K562 (cell line): ENCODE measurements around the gene ZFPM1. TPM values are rescaled to one million over a fixed set of nuclear protein-coding genes. Genes with fewer than 3 reads are reported as not detected.
A peak's percentile ranks its signal among the peaks of the same experiment; 100 is the strongest.

Experiments used
- ARID1B ChIP-seq: fragments of 450-650 bp; IDR thresholded peaks from 2 replicates; pipeline ENCODE4 v1.6.1; 2016; ENCODE audit warnings: antibody characterized with exemption, mild to moderate bottlenecking, inconsistent platforms
- ARNT ChIP-seq, 2 experiments: fragments of 450-650 bp; IDR thresholded peaks; 2 replicates each; pipeline ENCODE4 v1.6.1; 2016; ENCODE audit warnings: mild to moderate bottlenecking in 1 of 2
- ATF4 ChIP-seq: fragments of 450-650 bp; formaldehyde crosslinking; IDR thresholded peaks from 2 replicates; pipeline ENCODE4 v1.4.0; 2022; ENCODE audit warnings: mild to moderate bottlenecking, moderate library complexity
- CBX8 ChIP-seq: fragments of 200-600 bp; sonication (generic); IDR thresholded peaks from 2 replicates; pipeline ENCODE4 v1.6.1; 2012; ENCODE audit warnings: borderline replicate concordance, mixed run types, low read depth, mild to moderate bottlenecking, moderate library complexity, mixed read lengths, low read length, control low read depth, inconsistent platforms; ENCODE audit not compliant: poor library complexity, severe bottlenecking; ENCODE audit errors: extremely low read depth
- CHCHD3 ChIP-seq: fragments of 250-450 bp; sonication (Bioruptor Pico); IDR thresholded peaks from 2 replicates; pipeline ENCODE4 v2.1.2; 2022; ENCODE audit warnings: mild to moderate bottlenecking
- COPS2 ChIP-seq: fragments of 450-650 bp; conservative IDR thresholded peaks from 2 replicates; pipeline ENCODE4 v1.6.1; 2016; ENCODE audit warnings: mild to moderate bottlenecking, moderate library complexity
- EP300 ChIP-seq: IDR thresholded peaks from 2 replicates; pipeline ENCODE4 v1.6.1; 2012; ENCODE audit warnings: low read length, improper control_type of control experiment
- EP400 ChIP-seq: fragments of 450-650 bp; IDR thresholded peaks from 2 replicates; pipeline ENCODE4 v1.6.1; 2017; ENCODE audit warnings: antibody characterized with exemption, mild to moderate bottlenecking, moderate library complexity
- LEF1 ChIP-seq: fragments of 450-650 bp; IDR thresholded peaks from 2 replicates; pipeline ENCODE4 v1.6.1; 2016; ENCODE audit warnings: mild to moderate bottlenecking
- MAX ChIP-seq: sonication (generic); formaldehyde crosslinking; IDR thresholded peaks from 2 replicates; pipeline ENCODE4 v1.9.0; 2022; ENCODE audit warnings: mild to moderate bottlenecking, missing genetic modification reagents
- MECOM ChIP-seq: fragments of 250-450 bp; sonication (Bioruptor Pico); IDR thresholded peaks from 2 replicates; pipeline ENCODE4 v1.8.0; 2022; ENCODE audit warnings: inconsistent platforms
- POU5F1 ChIP-seq: fragments of 150-350 bp; IDR thresholded peaks from 2 replicates; pipeline ENCODE4 v1.6.1; 2014; ENCODE audit warnings: borderline replicate concordance, low read length, low read depth, mild to moderate bottlenecking; ENCODE audit not compliant: partially characterized antibody
- RAD51 ChIP-seq: fragments of 450-650 bp; IDR thresholded peaks from 2 replicates; pipeline ENCODE4 v1.7.1; 2016; ENCODE audit warnings: low read depth, mild to moderate bottlenecking, borderline replicate concordance
- RB1 ChIP-seq: fragments of 450-650 bp; IDR thresholded peaks from 2 replicates; pipeline ENCODE4 v1.6.1; 2017; ENCODE audit warnings: low read depth, mild to moderate bottlenecking
- RFX1 ChIP-seq: fragments of 450-650 bp; IDR thresholded peaks from 2 replicates; pipeline ENCODE4 v1.6.1; 2016; ENCODE audit warnings: mild to moderate bottlenecking, moderate library complexity
- SRSF1 ChIP-seq: fragments of 200-400 bp; formaldehyde crosslinking; IDR thresholded peaks from 2 replicates; pipeline ENCODE4 v1.6.1; 2017; ENCODE audit warnings: mild to moderate bottlenecking, low read depth, low read length, moderate library complexity
- SRSF7 ChIP-seq: fragments of 200-400 bp; formaldehyde crosslinking; optimal IDR thresholded peaks from 2 replicates; pipeline ENCODE3; 2017; ENCODE audit warnings: mild to moderate bottlenecking, low read depth, low read length
- TEAD1 ChIP-seq, 2 experiments: fragments of 450-650 bp in 1 of 2; sonication (generic) in 1 of 2; formaldehyde crosslinking; IDR thresholded peaks; 2 replicates each; pipeline versions ENCODE4 v1.4.0 to v1.8.0; 2020 to 2022; ENCODE audit warnings: mild to moderate bottlenecking in 2 of 2, missing genetic modification reagents in 1 of 2
- ZEB2 ChIP-seq: fragments of 450-650 bp; IDR thresholded peaks from 2 replicates; pipeline ENCODE4 v1.6.1; 2016
- ZFPM2 ChIP-seq: fragments of 250-450 bp; sonication (Bioruptor Pico); IDR thresholded peaks from 2 replicates; pipeline ENCODE4 v1.5.1; 2022; ENCODE audit warnings: mild to moderate bottlenecking
- ZKSCAN3 ChIP-seq: fragments of 250-450 bp; sonication (Bioruptor Pico); IDR thresholded peaks from 2 replicates; pipeline ENCODE4 v1.4.0; 2020
- ZNF263 ChIP-seq: sonication (generic); formaldehyde crosslinking; IDR thresholded peaks from 2 replicates; pipeline ENCODE4 v1.8.0; 2022; ENCODE audit warnings: mild to moderate bottlenecking, missing genetic modification reagents, borderline replicate concordance
- ZNF347 ChIP-seq: fragments of 450-650 bp; formaldehyde crosslinking; IDR thresholded peaks from 2 replicates; pipeline ENCODE4 v1.4.0; 2020; ENCODE audit warnings: low read depth, mild to moderate bottlenecking, moderate library complexity
- ZNF518B ChIP-seq: fragments of 250-450 bp; sonication (Bioruptor Pico); IDR thresholded peaks from 2 replicates; pipeline ENCODE4 v1.5.0; 2021; ENCODE audit warnings: mild to moderate bottlenecking, moderate library complexity
- polyA plus RNA-seq, 8 experiments: library from polyadenylated mRNA; depleted of rRNA in 4 of 8; stranded (reverse) in 5 of 8; unstranded in 3 of 8; fragments of >200 nt; fragmentation: Nextera tagmentation in 2 of 8; fragmentation: Illumina TruSeq in 1 of 8; extraction: Ambion mirVana in 2 of 8; extraction: Trizol in 1 of 8; gene quantifications; 2 replicates each; pipeline versions ENCODE4 v1.2.1 to v1.2.3, GENCODE V29; 2011 to 2014; ENCODE audit warnings: inconsistent platforms in 1 of 8, missing spikeins in 1 of 8
- total RNA-seq, 7 experiments: library from RNA; depleted of rRNA in 6 of 7; stranded (reverse); fragments of >200 nt in 6 of 7; fragmentation: Illumina TruSeq in 2 of 7; extraction: Trizol in 2 of 7; gene quantifications; 2 replicates each; pipeline versions ENCODE4 v1.2.1 to v1.2.3, GENCODE V29; 2011 to 2021; ENCODE audit warnings: low replicate concordance in 1 of 7
- TF ChIP-seq, protein P1 (sequence below): fragments of 250-450 bp; sonication (Bioruptor Pico); IDR thresholded peaks from 2 replicates; pipeline ENCODE4 v1.6.1; 2021; ENCODE audit warnings: mild to moderate bottlenecking

Gene ZFPM1
- total and polyA plus RNA-seq, 9 of the 15 experiments (the other 6 are each of a cell fraction or from before 2014, with no cell fraction given), result 0.03 to 35.9 (median 1.4) TPM

DNA sequence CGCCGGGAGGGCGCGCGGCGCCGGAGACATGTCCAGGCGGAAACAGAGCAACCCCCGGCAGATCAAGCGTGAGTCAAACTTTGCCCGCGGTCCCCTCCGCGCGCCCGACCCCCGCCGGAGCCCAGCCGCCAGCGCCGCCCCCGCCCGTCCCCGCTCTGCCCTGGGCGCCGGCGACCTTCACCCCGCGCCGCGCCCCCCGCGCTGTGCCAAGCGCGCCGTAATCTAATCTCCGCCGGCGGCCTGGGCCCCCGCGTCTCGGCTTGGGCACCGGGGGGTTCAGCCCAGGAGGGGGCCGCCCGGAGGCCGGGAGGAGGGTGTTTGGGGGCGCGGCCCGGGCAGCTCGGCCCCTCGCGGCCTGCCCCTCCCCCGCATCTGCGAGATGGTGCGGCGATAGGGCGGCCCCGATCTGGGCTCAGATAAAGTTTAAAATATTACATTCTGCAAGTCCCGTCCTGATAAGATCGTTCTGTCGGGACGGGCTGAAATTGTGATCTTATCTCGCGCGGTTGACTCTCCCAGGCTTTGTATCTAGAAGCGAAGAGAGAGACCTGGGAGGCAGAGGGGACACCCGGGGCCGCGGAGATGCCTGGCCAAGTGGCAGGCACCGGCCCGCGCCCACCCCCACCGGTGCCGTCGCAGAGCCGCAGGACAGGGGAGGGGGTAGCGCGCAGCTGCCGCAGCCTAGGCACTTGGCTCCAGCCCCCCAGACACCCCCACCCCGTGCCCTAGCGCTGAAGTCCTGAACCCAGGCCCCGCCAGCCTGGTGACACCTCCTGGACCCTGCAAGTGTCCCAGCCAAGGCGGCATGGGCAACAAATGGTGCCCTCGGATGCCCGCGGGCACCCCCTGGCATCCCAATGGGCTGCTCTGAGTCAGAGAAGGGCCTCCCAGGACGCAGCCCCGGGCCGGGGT is 787 bp downstream of the ZFPM1 start (continued):
- no peak for TF ChIP-seq MECOM (CRISPR knock-in tag)
- no peak for TF ChIP-seq ZKSCAN3 (CRISPR knock-in tag)
- TF ChIP-seq CBX8, result no peak
- no peak for TF ChIP-seq TEAD1 (CRISPR knock-in tag; IDR thresholded peaks at IDR 0.05)
- no peak for TF ChIP-seq ATF4
- no peak for TF ChIP-seq COPS2
- TF ChIP-seq ZEB2, result no peak
- no peak for TF ChIP-seq ARNT (IDR thresholded peaks at IDR 0.05)
- 0 out of 2 replicates have a peak, but pooled peaks have one; percentile 22 for TF ChIP-seq ZNF263 (CRISPR knock-in tag)
- no peak for TF ChIP-seq CHCHD3
- TF ChIP-seq POU5F1, result no peak
- no peak for TF ChIP-seq SRSF7
- no peak for TF ChIP-seq EP400
- TF ChIP-seq, protein P1, sequence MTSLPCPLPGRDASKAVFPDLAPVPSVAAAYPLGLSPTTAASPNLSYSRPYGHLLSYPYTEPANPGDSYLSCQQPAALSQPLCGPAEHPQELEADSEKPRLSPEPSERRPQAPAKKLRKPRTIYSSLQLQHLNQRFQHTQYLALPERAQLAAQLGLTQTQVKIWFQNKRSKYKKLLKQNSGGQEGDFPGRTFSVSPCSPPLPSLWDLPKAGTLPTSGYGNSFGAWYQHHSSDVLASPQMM (CRISPR knock-in tag), result no peak
- TF ChIP-seq EP300, result no peak
- no peak for TF ChIP-seq SRSF1
- TF ChIP-seq LEF1, result no peak
- TF ChIP-seq ZFPM2 (CRISPR knock-in tag), result no peak
- TF ChIP-seq MAX (CRISPR knock-in tag), result no peak; the same call in 1 of the 2 replicates
- no peak for TF ChIP-seq ZNF347
- 0 out of 2 replicates have a peak, but pooled peaks have one; percentile 8 for TF ChIP-seq RB1
- peak; percentile 31; the same call in 1 of the 2 replicates for TF ChIP-seq ARID1B
- TF ChIP-seq RFX1, result no peak
- no peak for TF ChIP-seq RAD51
- no peak for TF ChIP-seq ZNF518B
